Peyer's patch (tissue), 4 donors: ENCODE measurements around the gene DDX31.

ENCODE experiments used
- CTCF ChIP-seq, 6 experiments: fragments of 450-650 bp in 4 of 6; fragments of 200-600 bp in 2 of 6; sonication (generic) in 1 of 6; IDR thresholded peaks; one replicate each; pipeline ENCODE4 v1.5.1; 2017 to 2019; ENCODE audit warnings: antibody characterized with exemption in 6 of 6, mild to moderate bottlenecking in 3 of 6, moderate library complexity in 1 of 6
- POLR2A ChIP-seq, 2 donors: fragments of 450-650 bp; IDR thresholded peaks; one replicate each; pipeline ENCODE4 v1.5.1; 2017; ENCODE audit warnings: antibody characterized with exemption in 2 of 2, mild to moderate bottlenecking in 2 of 2, moderate library complexity in 2 of 2

GRCh38 chr9:132662152-132662945 lies 7.4 kb downstream of the DDX31 start:
- TF ChIP-seq CTCF (IDR thresholded peaks at IDR 0.05) (no peak), POLR2A (IDR thresholded peaks at IDR 0.05) (no peak)
